B cell (primary cell): Measurements from ENCODE around the gene SCO2.

Experiments
- CTCF ChIP-seq: fragments of 200-600 bp; IDR thresholded peaks from one replicate; pipeline ENCODE4 v1.8.0; 2022; ENCODE audit warnings: antibody characterized with exemption, mild to moderate bottlenecking
- EZH2 ChIP-seq: IDR thresholded peaks from 2 replicates; pipeline ENCODE4 v1.6.1; 2012; ENCODE audit warnings: borderline replicate concordance, low read depth, mild to moderate bottlenecking, moderate library complexity, low read length; ENCODE audit not compliant: insufficient read depth, poor library complexity, severe bottlenecking

- no peak for TF ChIP-seq CTCF
- TF ChIP-seq EZH2 = no peak
Measured at GRCh38 chr22:50548921-50549790, 23.8 kb upstream of the SCO2 start.
